GM12874 (cell line): ENCODE measurements around the gene AUP1.

Source experiments
- TF ChIP-seq, protein P1 (sequence below): IDR thresholded peaks from 2 replicates; pipeline ENCODE4 v1.5.1; 2011; ENCODE audit warnings: low read depth, mild to moderate bottlenecking, control low read depth, low read length, moderate library complexity; ENCODE audit not compliant: insufficient read depth

AUP1 gene

DNA sequence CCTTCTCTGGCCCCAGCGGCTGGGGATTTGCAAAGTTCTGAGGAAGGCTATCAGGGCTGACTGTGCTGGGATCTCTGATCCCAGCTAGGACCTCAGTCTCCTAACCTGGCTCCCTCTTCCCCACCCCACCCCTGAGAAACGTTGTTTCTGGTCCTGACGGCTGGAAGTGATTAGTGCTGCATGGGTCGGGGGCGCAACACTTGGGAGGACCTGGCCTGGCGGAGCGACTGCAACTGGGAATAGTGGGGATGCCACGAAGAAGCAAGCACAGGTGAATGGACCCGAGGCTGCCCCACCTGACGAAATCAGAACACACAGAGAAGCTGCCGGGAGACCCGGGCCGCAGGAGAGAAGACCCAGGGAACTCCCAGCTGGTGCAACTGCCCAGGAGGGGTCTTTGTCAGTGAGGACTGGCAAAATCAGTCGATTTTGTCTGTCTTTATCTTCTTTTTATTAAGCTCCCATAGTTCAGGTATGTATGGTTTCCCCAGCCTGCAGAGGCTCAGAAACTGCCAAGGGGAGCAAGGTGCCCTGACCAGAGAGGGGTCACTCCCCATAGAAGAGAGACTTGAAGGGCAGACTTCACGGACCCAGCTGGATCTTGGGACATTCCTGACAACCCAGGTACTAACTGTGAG is 29.4 kb downstream of the AUP1 start:
- TF ChIP-seq, protein P1, sequence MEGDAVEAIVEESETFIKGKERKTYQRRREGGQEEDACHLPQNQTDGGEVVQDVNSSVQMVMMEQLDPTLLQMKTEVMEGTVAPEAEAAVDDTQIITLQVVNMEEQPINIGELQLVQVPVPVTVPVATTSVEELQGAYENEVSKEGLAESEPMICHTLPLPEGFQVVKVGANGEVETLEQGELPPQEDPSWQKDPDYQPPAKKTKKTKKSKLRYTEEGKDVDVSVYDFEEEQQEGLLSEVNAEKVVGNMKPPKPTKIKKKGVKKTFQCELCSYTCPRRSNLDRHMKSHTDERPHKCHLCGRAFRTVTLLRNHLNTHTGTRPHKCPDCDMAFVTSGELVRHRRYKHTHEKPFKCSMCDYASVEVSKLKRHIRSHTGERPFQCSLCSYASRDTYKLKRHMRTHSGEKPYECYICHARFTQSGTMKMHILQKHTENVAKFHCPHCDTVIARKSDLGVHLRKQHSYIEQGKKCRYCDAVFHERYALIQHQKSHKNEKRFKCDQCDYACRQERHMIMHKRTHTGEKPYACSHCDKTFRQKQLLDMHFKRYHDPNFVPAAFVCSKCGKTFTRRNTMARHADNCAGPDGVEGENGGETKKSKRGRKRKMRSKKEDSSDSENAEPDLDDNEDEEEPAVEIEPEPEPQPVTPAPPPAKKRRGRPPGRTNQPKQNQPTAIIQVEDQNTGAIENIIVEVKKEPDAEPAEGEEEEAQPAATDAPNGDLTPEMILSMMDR = no peak

DNA sequence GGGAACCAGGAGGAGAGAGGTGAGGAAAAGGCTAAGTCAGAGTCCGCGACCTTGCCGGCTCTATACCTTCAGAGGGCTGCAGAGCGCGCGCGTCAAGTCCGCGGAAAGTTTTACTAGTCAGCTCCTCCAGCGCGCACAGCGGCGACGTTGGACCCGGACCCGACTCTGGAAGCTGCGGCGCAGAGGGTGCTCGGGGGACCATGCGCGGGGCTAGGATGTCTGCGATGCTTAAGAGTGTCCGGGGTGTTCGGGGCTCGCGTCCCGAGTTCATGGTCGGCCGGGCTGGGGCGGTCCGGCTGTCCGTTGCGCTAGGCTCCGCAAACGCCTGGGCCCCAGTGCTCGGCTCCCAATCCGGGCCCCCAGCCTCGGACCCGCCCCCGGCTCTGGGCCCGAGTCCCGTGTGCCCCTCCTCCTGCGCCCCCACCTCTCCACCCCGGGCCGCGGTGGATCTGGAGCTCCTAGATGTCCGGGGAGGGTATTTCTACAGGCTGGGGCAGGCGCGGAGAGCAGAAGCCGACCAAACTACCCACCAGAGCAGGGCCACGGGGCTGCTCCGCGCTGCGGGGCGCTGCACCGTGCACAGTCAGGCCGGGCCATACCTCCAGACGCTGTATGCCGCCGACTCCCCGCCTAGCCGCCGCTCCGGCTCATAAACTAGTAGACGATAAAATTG is 30.1 kb downstream of the AUP1 start, which contains the start of gene LBX2:
Gene LBX2, minus strand, starts transcription at position 337 of the 673 bp plus-strand sequence. Its CDS starts 66 bp downstream, at position 271.
- TF ChIP-seq, protein P1 = no peak

DNA sequence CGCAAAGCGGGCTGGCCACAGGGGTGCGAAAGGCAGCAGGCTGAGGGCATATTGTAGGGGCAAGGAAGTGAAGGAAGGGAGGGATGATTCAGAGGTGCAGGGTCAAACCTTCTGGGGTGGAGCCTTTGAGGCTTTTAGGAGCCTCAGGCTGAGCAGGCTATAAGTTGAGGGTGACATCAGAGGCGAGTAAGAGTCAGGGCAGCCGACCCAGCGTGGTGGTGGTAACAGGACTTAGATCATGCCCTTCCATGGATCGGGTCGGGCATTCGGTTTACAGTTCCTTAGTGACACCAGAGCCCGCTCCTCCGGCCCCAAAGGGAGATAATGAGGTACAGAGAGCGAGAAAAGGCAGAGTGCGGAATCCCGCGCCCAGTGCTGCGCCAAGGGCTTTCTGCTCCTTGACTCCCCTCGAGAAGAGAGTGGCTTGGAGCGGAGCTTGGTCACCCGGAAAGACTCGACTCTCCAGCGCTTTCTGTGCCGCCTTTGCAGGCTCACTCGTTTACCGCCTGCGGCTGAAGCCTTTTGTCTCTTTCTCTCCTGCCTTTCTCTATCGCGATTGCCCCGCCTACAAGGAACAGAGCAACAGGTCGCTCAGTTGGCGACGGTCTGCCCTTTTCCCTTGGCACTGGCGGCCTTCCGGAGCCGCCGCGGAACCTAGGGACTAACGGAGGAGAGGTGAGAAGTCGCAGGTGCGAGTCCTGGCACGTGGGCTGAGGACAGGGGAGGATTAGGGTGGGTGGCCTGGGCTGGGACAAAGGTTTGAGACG is 30.8 kb downstream of the AUP1 start:
- TF ChIP-seq, protein P1 = no peak

DNA sequence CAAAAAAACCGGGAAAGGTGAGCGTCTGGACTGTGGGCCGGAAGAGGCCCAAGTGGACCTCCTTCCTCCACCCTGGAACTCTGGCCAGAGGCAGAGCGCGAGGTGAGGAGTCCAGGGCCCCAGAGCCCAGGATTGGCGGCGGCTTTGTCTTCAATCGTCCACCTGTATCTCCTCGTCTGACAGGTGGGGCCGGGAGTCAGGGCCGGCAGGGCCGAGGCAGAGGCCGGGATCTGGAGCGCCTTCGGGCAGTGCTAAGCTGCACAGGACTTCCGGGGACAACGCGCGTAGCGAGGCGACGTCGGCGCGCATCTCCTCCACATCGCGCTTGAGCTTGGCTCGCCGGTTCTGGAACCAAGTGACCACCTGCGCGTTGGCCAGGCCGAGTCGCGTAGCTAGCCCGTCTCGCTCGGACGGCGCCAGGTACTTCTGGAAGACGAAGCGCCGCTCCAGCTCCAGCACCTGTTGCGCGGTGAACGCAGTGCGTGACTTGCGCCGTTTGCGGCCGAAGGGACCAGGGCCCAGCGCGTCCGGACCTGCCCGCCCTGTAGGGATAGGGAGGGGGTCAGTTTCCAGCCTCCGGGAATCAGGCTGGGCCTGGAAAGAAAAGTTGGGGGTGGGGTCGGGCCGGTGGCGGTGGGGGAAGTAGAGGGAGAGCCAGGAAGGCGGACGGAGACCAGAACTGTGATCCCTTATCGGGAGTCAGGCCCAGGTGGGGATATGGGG is 31.6 kb downstream of the AUP1 start:
- TF ChIP-seq, protein P1 = no peak

DNA sequence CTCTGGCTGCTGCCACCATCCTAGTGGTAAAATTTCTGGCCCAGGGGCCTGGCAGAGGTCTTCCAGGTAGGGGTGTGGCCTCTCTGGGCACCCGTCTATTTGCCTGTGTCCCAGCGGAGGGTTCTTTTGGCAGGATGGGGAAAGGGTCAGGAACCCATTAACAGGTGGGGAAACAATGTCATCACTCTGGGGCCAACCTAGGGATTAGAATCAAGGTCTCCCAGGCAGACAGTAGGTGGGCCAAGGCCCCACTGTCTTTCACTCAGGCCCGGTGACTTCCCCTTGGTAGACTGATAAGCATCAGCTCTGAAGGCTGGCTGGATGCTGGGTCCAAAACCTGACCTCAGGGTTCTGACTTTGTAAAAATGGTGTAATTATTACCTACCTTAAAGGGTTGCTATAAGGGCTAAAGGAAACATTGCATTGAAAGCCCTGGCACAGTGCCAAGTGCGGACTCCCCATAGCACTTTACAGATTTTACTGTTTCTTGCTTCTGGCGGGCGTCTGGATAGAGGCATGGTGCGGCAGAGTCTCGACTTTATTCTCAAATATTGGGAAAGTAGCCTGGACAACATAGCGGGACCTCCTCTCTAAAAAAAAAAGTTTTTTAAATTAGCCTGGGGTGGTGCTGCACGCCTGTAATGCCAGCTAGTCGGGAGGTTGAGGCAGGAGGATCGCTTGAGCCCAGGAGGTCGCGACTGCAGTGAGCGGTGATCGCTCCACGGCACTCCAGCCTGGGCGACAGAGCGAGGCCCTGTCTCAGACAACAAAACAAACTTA is 32.3 kb downstream of the AUP1 start:
- TF ChIP-seq, protein P1 = no peak

DNA sequence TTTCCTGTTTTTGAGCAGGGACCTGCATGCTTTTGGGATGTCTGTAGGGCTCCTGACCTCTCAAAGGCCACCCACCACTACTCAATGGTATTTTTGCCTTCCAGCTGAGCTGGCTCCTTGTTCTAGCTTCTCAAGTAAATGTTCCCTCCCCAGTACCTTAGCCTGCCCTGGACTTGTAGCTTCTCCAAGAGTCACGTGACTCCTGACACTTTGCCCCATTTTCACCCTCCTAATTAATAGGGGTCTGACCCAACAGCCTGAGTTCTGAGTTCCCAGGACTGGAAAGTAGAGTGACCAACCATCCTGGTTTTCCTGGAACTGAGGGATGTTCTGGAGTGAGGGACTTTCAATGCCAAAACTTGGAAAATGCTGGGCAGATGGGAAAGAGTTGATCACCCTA is 34.1 kb downstream of the AUP1 start:
- TF ChIP-seq, protein P1 = no peak
